Subcutaneous abdominal adipose tissue (tissue), 5 donors: ENCODE data around the gene TRPV5.

Source experiments
- H3K27ac ChIP-seq: one replicate; pipeline ENCODE4 v1.7.0; 2013; ENCODE audit warnings: low read depth, mild to moderate bottlenecking, inconsistent platforms, low read length, moderate library complexity
- H3K27me3 ChIP-seq, 5 donors: one replicate each; pipeline ENCODE4 v1.7.0; 2013; ENCODE audit warnings: low read length in 5 of 5, inconsistent platforms in 1 of 5; ENCODE audit not compliant: control insufficient read depth in 5 of 5, insufficient read depth in 4 of 5
- H3K36me3 ChIP-seq, 5 donors: one replicate each; pipeline ENCODE4 v1.7.0; 2013; ENCODE audit warnings: low read length in 5 of 5; ENCODE audit not compliant: control insufficient read depth in 5 of 5, insufficient read depth in 5 of 5
- H3K4me1 ChIP-seq, 5 donors: one replicate each; pipeline ENCODE4 v1.7.0; 2013; ENCODE audit warnings: low read length in 5 of 5, mild to moderate bottlenecking in 3 of 5, moderate library complexity in 1 of 5; ENCODE audit not compliant: control insufficient read depth in 5 of 5, insufficient read depth in 5 of 5
- H3K4me3 ChIP-seq, 5 donors: one replicate each; pipeline ENCODE4 v1.7.0; 2013; ENCODE audit warnings: low read length in 5 of 5, low read depth in 1 of 5
- H3K9ac ChIP-seq, 5 donors: one replicate each; pipeline ENCODE4 v1.7.0; 2013; ENCODE audit warnings: low read length in 5 of 5, mild to moderate bottlenecking in 4 of 5, moderate library complexity in 3 of 5
- H3K9me3 ChIP-seq, 5 donors: one replicate each; pipeline ENCODE4 v1.7.0; 2013; ENCODE audit warnings: low read length in 5 of 5; ENCODE audit not compliant: control insufficient read depth in 5 of 5
- donor health status: healthy.
- donor health status: healthy.
- donor health status: healthy.
- donor health status: healthy.
- donor health status: healthy.

Gene TRPV5

GRCh38 chr7:142941541-142941940, 8.0 kb upstream of the TRPV5 start:
- Histone ChIP-seq H3K9ac (no peak overlapping the region), H3K9me3 (no peaks in the 10 kb centered on the region), H3K4me1 (peaks cover 0 to 17% (median 0%) of the 10 kb centered on the region in 5 donors), H3K27ac (no peak overlapping the region), H3K27me3 (peaks cover 0 to 9% (median 0%) of the 10 kb centered on the region in 5 donors), H3K36me3 (no peaks in the 10 kb centered on the region), H3K4me3 (no peak overlapping the region)

GRCh38 chr7:142940966-142941535, 7.5 kb upstream of the TRPV5 start:
- H3K36me3 ChIP-seq: no peaks in the 10 kb centered on the region
- H3K4me3 ChIP-seq: no peak overlapping the region
- no peaks in the 10 kb centered on the region for H3K9me3 ChIP-seq
- H3K4me1 ChIP-seq: peaks cover 0 to 17% (median 0%) of the 10 kb centered on the region in 5 donors
- H3K27me3 ChIP-seq: peaks cover 0 to 9% (median 2%) of the 10 kb centered on the region in 5 donors
- H3K9ac ChIP-seq: no peak overlapping the region
- H3K27ac ChIP-seq: no peak overlapping the region

- peaks cover 0 to 9% (median 2%) of the 10 kb centered on the region in 5 donors for H3K27me3 ChIP-seq
- H3K9ac ChIP-seq: no peak within 1 kb of the TSS
- H3K36me3 ChIP-seq: no peaks in the 10 kb centered on the region
- peaks cover 0 to 17% (median 0%) of the 10 kb centered on the region in 5 donors for H3K4me1 ChIP-seq
- no peak within 1 kb of the TSS for H3K4me3 ChIP-seq
- H3K27ac ChIP-seq: no peak within 1 kb of the TSS
- no peaks in the 10 kb centered on the region for H3K9me3 ChIP-seq
Measured at GRCh38 chr7:142939226-142939910, 5.8 kb upstream of the TRPV5 start, which contains the start of gene LLCFC1. Gene LLCFC1 (plus strand): TSS chr7:142939484. CDS start chr7:142939622, 138 bp downstream.

GRCh38 chr7:142938611-142939010, 5.1 kb upstream of the TRPV5 start:
- H3K4me1 ChIP-seq: peaks cover 0 to 17% (median 0%) of the 10 kb centered on the region in 5 donors
- H3K9ac ChIP-seq: no peak overlapping the region
- no peak overlapping the region for H3K4me3 ChIP-seq
- no peaks in the 10 kb centered on the region for H3K36me3 ChIP-seq
- H3K27ac ChIP-seq: no peak overlapping the region
- H3K27me3 ChIP-seq: peaks cover 1 to 13% (median 3%) of the 10 kb centered on the region in 5 donors
- no peaks in the 10 kb centered on the region for H3K9me3 ChIP-seq

GRCh38 chr7:142935941-142936565, 2.5 kb upstream of the TRPV5 start:
- Histone ChIP-seq H3K27ac (no peak overlapping the region), H3K4me3 (no peak overlapping the region), H3K9ac (no peak overlapping the region), H3K27me3 (peaks cover 2 to 5% (median 4%) of the 10 kb centered on the region in 5 donors), H3K36me3 (no peaks in the 10 kb centered on the region), H3K4me1 (peaks cover 0 to 14% (median 0%) of the 10 kb centered on the region in 5 donors), H3K9me3 (no peaks in the 10 kb centered on the region)

- no peaks in the 10 kb centered on the region for H3K36me3 ChIP-seq
- H3K9ac ChIP-seq: no peak overlapping the region
- H3K27me3 ChIP-seq: peaks cover 2 to 5% (median 4%) of the 10 kb centered on the region in 5 donors
- H3K27ac ChIP-seq: no peak overlapping the region
- no peaks in the 10 kb centered on the region for H3K9me3 ChIP-seq
- H3K4me3 ChIP-seq: no peak overlapping the region
- H3K4me1 ChIP-seq: no peaks in the 10 kb centered on the region
Measured at GRCh38 chr7:142934056-142934455, 510 bp upstream of the TRPV5 start.

GRCh38 chr7:142933092-142933475, 462 bp downstream of the TRPV5 start:
- Histone ChIP-seq H3K27me3 (peaks cover 2 to 5% (median 4%) of the 10 kb centered on the region in 5 donors), H3K9me3 (peaks cover 0 to 2% (median 0%) of the 10 kb centered on the region in 5 donors), H3K9ac (no peak overlapping the region), H3K4me3 (no peak overlapping the region), H3K4me1 (no peaks in the 10 kb centered on the region), H3K36me3 (no peaks in the 10 kb centered on the region), H3K27ac (no peak overlapping the region)

- H3K36me3 ChIP-seq: no peaks in the 10 kb centered on the region
- peaks cover 2 to 5% (median 4%) of the 10 kb centered on the region in 5 donors for H3K27me3 ChIP-seq
- H3K9me3 ChIP-seq: peaks cover 0 to 6% (median 0%) of the 10 kb centered on the region in 5 donors
- H3K27ac ChIP-seq: no peak overlapping the region
- H3K4me3 ChIP-seq: no peak overlapping the region
- no peaks in the 10 kb centered on the region for H3K4me1 ChIP-seq
- H3K9ac ChIP-seq: no peak overlapping the region
Measured at GRCh38 chr7:142932386-142933091, 1.0 kb downstream of the TRPV5 start.

GRCh38 chr7:142930126-142930730, 3.3 kb downstream of the TRPV5 start:
- Histone ChIP-seq H3K27ac (no peak overlapping the region), H3K27me3 (peaks cover 2 to 6% (median 4%) of the 10 kb centered on the region in 5 donors), H3K9me3 (peaks cover 0 to 6% (median 0%) of the 10 kb centered on the region in 5 donors), H3K4me3 (no peak overlapping the region), H3K4me1 (no peaks in the 10 kb centered on the region), H3K9ac (no peak overlapping the region), H3K36me3 (no peaks in the 10 kb centered on the region)
